Ramos (cell line): Measurements from ENCODE around the gene ZNF514.
"Not testable (repeated sequence)": the region's sequence is repeated elsewhere in the genome, so short reads cannot be mapped to it uniquely, and the experiment has no call there.

Source experiments
- in situ Hi-C: fragments of 300-500 bp; cut with MboI; formaldehyde crosslinking; loops from one replicate; pipeline ENCODE4 v1.14.3; 2022; ENCODE audit warnings: low sequenced_read_pairs; ENCODE audit not compliant: unreplicated experiment

ZNF514 gene

DNA sequence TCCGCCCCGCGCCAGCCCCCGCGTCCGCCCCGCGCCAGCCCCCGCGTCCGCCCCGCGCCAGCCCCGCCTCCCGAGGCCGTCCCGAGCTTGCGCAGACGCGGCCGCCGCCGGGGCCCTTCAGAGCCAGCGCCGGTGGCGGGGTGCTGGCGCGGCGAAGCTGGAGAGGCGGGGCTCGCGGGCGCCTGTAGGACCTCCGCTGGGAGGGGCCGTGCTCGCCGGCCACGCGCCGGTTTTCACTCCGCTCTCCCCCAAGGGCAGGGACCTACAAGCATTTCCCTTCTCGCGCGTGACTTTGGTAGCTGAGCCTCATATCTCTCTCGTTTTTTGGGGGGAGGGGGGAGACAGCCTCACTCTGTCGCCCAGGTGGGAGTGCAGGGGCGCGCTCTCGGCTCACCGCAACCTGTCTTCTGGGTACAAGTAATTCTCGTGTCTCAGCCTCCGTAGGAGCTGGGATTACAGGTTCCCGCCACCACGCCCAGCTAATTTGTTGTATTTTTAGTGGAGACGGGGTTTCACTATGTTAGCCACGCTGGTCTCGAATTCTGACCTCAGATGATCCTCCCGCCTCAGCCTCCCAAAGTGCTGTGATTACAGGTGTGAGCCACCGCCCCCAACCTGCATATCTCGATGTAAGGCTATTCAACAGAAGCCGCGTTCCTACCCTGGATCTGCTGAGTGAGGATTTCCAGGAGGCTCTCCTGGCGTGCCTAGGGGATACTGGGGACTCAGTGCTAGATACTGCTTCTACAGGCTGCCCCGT lies at the start of gene ZNF514:
Gene ZNF514 (minus strand): TSS at position 159 of the 760 bp plus-strand sequence. CDS start 6,595 bp downstream, outside the sequence.
- in situ Hi-C loops, result no loop called here

GRCh38 chr2:95208106-95208505 lies 48.5 kb upstream of the ZNF514 start:
- in situ Hi-C loops, result no loop called here

DNA sequence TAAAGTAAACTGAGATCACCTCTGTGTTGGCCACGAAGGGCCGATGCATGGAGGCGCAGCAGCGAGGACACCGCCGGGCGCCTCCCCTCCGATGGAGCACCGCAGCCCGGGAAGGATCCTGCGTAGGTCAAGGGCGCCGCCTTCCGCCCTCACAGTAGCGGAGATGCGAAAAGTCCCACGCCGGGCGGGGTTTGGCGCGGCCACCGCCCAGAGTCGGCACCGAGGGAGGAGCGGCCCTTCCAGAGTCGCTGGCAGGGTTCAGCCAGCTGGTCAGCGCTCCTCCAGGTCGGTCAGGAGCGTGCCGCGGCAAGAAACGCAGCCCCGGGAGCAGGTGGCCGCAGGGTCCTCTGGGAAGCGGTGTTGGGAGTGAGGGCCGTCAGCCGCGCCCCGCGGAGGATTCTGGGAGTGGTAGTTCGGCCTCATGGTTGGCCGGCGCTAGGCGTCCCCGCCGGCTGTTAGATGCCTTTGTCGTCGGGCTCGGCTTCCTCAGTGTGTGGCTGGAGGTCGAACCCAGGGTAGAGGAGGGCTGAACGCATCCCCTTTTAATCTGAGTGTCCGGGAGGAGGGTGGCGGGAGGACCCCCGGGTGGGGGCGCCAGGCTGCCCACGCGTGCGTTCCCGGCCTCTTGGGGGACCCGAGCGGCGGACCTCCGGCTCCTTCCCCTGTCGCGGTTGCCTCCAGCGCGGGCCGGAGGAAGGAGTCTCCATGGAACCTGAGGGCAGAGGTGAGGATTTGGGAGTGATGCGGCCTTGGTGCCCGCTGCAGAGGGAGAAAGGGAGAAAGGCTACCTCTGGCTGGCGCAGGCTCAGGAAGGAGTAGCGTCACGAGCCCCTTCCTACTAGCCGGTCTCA lies 47.7 kb upstream of the ZNF514 start, which contains the start of gene ZNF892:
Gene ZNF892 (plus strand): TSS at position 411 of the 851 bp plus-strand sequence. CDS start 295 bp downstream, at position 706.
- in situ Hi-C loops, result no loop called here

- in situ Hi-C loops, result no loop called here
These were observed 46.4 kb upstream of the ZNF514 start for GRCh38 chr2:95206096-95206495.

DNA sequence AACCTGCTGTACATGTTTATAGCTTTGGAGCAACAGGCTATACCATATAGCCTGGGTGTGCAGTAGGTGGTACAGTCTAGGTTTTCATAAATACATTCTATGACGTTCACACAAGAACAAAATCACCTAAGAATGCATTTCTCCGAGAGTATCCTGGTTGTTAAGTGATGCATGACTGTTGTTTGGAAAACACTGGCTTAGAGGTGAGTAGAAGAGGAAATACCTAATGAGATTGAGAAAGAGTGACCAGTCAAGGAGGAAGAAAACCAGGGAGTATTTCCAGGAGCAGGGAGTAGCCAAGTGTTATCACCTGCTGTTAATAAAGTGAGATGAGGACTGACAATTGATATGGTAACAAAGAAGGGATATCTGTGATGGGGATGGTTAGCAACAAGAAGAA lies 44.7 kb upstream of the ZNF514 start:
- in situ Hi-C loops, result no loop called here

DNA sequence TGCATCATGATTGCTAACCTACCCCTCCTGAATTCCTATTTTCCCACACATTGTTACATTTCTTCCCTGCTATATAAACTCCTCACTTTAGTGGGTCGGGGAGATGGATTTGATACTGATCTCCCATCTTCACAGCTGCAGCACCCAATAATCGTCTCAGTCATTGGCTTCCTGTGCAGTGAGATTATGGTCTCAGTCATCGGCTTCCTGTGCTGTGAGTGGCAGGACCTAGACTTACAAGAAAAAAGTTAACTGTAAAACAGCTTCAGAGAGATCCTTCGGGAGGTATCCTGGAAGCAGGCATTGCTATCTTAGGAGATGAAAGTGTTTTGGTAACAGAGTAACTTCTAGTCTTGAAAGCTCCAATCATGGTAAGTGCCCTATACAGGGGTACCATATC lies 44.3 kb upstream of the ZNF514 start:
- in situ Hi-C loops, result no loop called here

GRCh38 chr2:95192956-95193355 lies 33.3 kb upstream of the ZNF514 start:
- in situ Hi-C loops, result not testable (repeated sequence)

GRCh38 chr2:95185973-95186372 lies 26.3 kb upstream of the ZNF514 start:
- in situ Hi-C loops, result no loop called here

DNA sequence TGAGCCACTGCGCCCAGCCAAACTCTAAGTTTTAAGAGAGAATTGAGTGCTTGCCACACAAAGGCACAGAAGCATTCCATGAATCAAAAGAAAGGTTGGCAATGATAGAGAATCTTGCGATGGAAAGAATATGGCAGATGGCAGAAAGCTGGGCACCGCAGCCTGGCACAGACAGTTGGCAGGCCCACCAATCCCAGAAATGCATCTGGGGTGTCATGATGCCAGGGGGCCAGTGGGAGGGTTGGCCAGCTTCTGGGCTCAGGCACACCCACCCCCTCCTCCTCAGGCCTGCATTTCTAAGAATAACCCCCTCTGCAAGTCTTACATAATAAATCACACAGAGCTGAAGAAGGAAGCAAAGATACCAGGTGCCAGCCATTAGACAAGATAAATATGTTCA lies 25.5 kb upstream of the ZNF514 start:
- in situ Hi-C loops, result no loop called here

DNA sequence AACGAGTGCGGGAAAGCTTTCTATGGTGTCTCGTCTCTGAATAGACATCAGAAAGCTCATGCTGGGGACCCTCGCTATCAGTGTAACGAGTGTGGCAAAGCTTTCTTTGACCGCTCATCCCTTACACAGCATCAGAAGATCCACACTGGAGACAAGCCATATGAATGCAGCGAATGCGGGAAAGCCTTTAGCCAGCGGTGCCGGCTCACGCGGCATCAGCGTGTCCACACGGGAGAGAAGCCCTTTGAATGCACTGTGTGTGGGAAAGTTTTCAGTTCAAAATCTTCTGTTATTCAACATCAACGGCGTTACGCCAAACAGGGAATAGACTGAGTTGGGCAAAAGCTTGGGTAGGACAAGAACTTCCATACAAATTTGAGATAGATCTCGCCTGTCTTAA lies 22.1 kb upstream of the ZNF514 start:
- in situ Hi-C loops, result no loop called here

GRCh38 chr2:95179451-95179850 lies 19.8 kb upstream of the ZNF514 start:
- in situ Hi-C loops, result no loop called here

- in situ Hi-C loops, result no loop called here
These were observed 14.4 kb upstream of the ZNF514 start for GRCh38 chr2:95174031-95174542.

DNA sequence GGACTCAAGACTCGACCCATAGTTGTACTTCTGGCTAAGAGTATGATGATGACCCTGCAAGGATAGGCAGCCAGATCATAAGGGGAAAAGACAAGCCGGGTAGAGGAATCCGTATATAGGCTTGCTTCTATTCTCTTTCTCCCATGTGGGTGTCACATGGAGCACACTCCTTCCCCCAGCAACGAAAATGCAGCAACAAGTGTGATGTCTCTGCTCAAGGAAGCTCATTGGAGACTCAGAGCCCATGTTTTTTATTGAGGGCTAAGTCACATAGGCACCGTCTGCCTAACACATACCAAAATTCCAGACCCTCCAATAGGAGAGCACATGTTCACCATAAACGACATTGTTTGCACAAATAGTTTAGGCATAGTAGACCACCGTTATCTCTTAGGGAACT lies 12.3 kb upstream of the ZNF514 start:
- in situ Hi-C loops, result no loop called here

GRCh38 chr2:95166065-95166763 lies 6.6 kb upstream of the ZNF514 start:
- in situ Hi-C loops, result no loop called here

DNA sequence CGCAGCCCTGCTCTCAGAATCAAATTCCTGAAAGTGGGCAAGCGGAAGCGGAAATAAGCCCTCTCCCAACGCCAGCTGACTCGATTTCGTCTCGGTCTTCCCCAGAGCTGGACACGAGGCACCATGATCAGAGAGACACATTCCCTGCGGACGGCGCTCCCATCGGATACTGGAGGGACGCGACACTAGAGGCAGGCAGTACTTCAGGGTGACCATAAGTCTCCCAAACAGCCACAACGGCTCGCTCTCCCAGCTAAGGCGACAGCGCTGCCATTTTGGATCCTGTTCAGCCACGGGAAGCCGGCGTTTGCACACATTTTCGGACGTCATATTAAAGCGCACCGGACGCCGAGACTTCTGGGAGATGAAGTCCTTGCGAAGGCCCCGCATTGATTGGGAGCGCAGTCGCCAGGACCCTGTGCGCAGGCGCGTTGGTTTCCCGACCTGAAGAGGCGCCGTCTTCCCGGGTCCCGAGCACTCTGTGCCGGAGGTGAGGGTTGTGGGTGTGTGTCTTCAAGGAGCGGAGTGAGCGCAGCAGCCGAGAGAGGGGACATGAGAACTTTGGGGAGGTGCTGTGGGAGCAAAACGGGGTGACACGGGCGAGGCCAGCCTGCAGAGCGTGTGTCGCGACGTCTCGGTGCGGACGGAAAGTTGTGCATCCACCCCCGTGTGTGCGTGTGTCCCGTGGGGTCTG lies 5.9 kb upstream of the ZNF514 start, which contains the start of gene ZNF2:
Gene ZNF2 (plus strand): TSS at position 439 of the 694 bp plus-strand sequence. CDS start 10,418 bp downstream, outside the sequence.
- in situ Hi-C loops, result no loop called here

DNA sequence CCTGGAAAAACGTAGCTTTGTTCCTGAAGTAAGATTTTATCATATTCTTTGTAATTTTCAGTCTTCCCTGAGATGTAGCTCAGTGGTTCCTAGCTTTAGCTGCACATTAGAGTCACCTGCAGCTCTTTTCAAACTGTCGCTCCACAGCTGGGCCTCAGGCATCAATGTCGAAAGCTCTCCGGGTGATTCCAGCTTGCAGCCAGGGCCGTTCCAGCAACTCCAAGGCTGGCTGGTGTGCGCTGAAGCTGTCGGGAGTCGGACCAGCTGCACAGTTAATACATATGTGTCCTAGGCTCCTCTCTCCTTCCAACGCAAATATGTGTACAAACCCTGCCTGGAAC lies 5.4 kb upstream of the ZNF514 start:
- in situ Hi-C loops, result no loop called here

DNA sequence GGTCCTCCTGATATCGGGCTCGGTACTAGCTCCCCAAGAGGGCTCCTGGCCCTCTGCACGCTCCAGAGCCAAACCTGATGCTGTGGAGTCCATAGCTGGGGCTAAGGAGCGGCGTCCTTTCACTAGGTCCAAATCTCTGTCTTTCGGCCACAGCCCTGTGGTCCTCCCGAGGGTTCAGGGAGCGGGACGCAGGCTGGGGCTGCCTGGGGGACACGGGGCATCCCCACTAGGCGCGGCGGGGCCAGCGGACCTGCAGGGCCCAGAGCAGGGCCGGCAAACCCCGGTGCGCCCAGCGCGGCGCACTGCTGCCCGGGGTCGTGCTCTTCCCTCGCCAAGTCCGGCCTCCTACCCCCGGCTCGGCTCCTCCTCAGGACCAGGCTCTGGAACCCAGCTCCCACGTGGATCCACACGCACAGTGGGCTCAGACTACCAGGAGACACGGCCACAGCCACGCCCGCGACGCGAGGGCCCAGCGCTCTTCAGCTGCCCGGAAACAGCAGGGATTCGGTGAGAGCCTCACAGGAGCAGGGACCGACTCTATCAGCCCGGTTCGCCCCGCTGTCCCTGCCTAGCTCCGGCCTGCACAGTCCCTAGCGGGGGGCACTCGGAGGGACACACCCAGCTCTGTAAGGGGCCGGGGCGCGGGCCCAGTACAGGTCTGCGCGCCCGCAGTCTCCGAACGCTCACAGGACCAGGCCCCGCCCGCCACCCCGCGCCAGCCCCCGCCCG lies 593 bp downstream of the ZNF514 start:
- in situ Hi-C loops, result no loop called here

DNA sequence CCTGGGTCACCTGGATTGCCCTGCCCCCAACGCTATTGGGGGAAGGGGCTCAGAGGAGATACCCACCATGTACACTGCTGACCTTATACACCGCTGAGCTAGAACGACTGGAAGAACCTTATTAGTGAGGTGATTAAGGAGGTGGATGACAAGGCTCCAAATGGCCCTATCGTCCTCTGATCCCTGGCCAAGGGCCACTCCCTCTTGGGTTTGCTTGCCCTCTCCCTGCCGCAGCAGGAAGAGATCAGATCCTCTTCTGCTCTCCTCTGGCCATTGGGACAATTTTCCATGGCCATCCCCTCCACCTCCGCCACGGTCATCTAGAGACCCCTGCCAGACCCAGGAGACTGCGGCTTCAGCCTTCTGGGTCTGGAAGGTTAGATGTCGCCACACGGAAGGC lies 1.2 kb downstream of the ZNF514 start:
- in situ Hi-C loops, result no loop called here

DNA sequence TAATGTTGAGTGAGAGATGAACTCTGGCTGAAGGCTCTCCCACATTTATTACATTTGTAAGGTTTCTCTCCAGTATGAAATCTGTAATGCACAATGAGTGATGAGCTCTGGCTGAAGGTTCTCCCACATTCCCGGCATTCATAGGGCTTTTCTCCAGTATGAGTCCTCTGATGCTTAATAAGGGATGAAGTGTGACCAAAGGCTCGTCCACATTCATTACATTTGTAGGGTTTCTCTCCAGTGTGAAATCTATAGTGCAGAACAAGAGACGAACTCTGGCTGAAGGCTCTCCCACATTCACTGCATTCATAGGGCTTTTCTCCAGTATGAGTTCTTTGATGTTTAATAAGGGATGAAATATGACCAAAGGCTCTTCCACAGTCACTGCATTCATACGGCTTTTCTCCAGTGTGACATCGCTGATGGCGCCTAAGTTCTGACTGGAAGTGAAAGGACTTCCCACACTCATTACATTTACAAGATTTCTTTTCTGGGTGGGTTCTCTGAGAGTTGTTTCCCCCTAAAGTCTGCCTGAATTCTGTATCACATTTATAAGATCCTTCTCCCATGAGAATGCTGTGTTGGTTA lies 10.2 kb downstream of the ZNF514 start:
- in situ Hi-C loops, result no loop called here
